Measurements from ENCODE around the gene GRPEL1.

The GRPEL1 gene

GRCh38 chr4:7034262-7035081 lies 33.4 kb downstream of the GRPEL1 start:
- H3K4me3 ChIP-seq (ENCODE audit: low read length), result no peak overlapping the region
- H2AK5ac ChIP-seq (ENCODE audit: low read length), result no peak overlapping the region
- H2BK15ac ChIP-seq (replicated peaks; ENCODE audit: low read depth), result no peak overlapping the region
- peak; percentile 37 for DNase-seq
- WGBS (ENCODE audit: extremely low coverage, insufficient coverage, low lambda C conversion rate), result no CpG with 5 or more reads among the region's 20 CpGs
- H3K36me3 ChIP-seq (ENCODE audit: control insufficient read depth, insufficient read depth, low read length), result no peaks in the 10 kb centered on the region
- no peak overlapping the region for H3K18ac ChIP-seq (ENCODE audit: low read length)
- H3K27ac ChIP-seq (ENCODE audit: low read depth, low read length), result no peak overlapping the region
- no peak overlapping the region for H2BK120ac ChIP-seq (ENCODE audit: low read depth, low read length)
- no peak overlapping the region for H3K56ac ChIP-seq (ENCODE audit: low read length)
- H3K23ac ChIP-seq (ENCODE audit: low read length), result no peak overlapping the region
- H4K8ac ChIP-seq (ENCODE audit: low read depth, low read length), result no peak overlapping the region
- no peak overlapping the region for H3K4me2 ChIP-seq (ENCODE audit: low read length)
- no peaks in the 10 kb centered on the region for H3K27me3 ChIP-seq (ENCODE audit: insufficient read depth, low read length, poor library complexity)
- H2BK5ac ChIP-seq (ENCODE audit: low read length), result no peak overlapping the region
- H3K79me1 ChIP-seq (ENCODE audit: low read length), result no peaks in the 10 kb centered on the region
- no peaks in the 10 kb centered on the region for H3K79me2 ChIP-seq (ENCODE audit: control insufficient read depth, insufficient read depth, low read length)
- H3K4ac ChIP-seq (ENCODE audit: low read depth, low read length), result no peak overlapping the region
- no peak overlapping the region for H4K5ac ChIP-seq (ENCODE audit: low read length)
- no peak overlapping the region for H3K9ac ChIP-seq (ENCODE audit: low read length)
- H3K4me1 ChIP-seq (ENCODE audit: control insufficient read depth, low read depth, low read length), result no peaks in the 10 kb centered on the region

GRCh38 chr4:7032596-7032995 lies 35.3 kb downstream of the GRPEL1 start:
- H3K4me3 ChIP-seq (ENCODE audit: low read length), result no peak overlapping the region
- H3K79me1 ChIP-seq (ENCODE audit: low read length), result no peaks in the 10 kb centered on the region
- H3K27ac ChIP-seq (ENCODE audit: low read depth, low read length), result no peak overlapping the region
- no peaks in the 10 kb centered on the region for H3K79me2 ChIP-seq (ENCODE audit: control insufficient read depth, insufficient read depth, low read length)
- no peak for DNase-seq
- H3K23ac ChIP-seq (ENCODE audit: low read length), result no peak overlapping the region
- H2BK120ac ChIP-seq (ENCODE audit: low read depth, low read length), result no peak overlapping the region
- no peaks in the 10 kb centered on the region for H3K27me3 ChIP-seq (ENCODE audit: insufficient read depth, low read length, poor library complexity)
- H3K9ac ChIP-seq (ENCODE audit: low read length), result no peak overlapping the region
- H3K4me1 ChIP-seq (ENCODE audit: control insufficient read depth, low read depth, low read length), result no peaks in the 10 kb centered on the region
- H3K56ac ChIP-seq (ENCODE audit: low read length), result no peak overlapping the region
- H4K8ac ChIP-seq (ENCODE audit: low read depth, low read length), result no peak overlapping the region
- no peak overlapping the region for H4K5ac ChIP-seq (ENCODE audit: low read length)
- no peak overlapping the region for H2AK5ac ChIP-seq (ENCODE audit: low read length)
- no CpG with 5 or more reads among the region's 8 CpGs for WGBS (ENCODE audit: extremely low coverage, insufficient coverage, low lambda C conversion rate)
- no peaks in the 10 kb centered on the region for H3K36me3 ChIP-seq (ENCODE audit: control insufficient read depth, insufficient read depth, low read length)
- no peak overlapping the region for H2BK5ac ChIP-seq (ENCODE audit: low read length)
- no peak overlapping the region for H3K4ac ChIP-seq (ENCODE audit: low read depth, low read length)
- H3K18ac ChIP-seq (ENCODE audit: low read length), result no peak overlapping the region
- no peak overlapping the region for H3K4me2 ChIP-seq (ENCODE audit: low read length)
- no peak overlapping the region for H2BK15ac ChIP-seq (replicated peaks; ENCODE audit: low read depth)

GRCh38 chr4:7031558-7032449 lies 36.1 kb downstream of the GRPEL1 start:
- DNase-seq, result no peak
- no peak overlapping the region for H3K27ac ChIP-seq (ENCODE audit: low read depth, low read length)
- H2BK15ac ChIP-seq (replicated peaks; ENCODE audit: low read depth), result no peak overlapping the region
- no CpG with 5 or more reads among the region's 35 CpGs for WGBS (ENCODE audit: extremely low coverage, insufficient coverage, low lambda C conversion rate)
- no peak overlapping the region for H3K56ac ChIP-seq (ENCODE audit: low read length)
- H4K8ac ChIP-seq (ENCODE audit: low read depth, low read length), result no peak overlapping the region
- peaks cover 1% of the 10 kb centered on the region for H3K36me3 ChIP-seq (ENCODE audit: control insufficient read depth, insufficient read depth, low read length)
- H3K27me3 ChIP-seq (ENCODE audit: insufficient read depth, low read length, poor library complexity), result no peaks in the 10 kb centered on the region
- H3K23ac ChIP-seq (ENCODE audit: low read length), result no peak overlapping the region
- H3K79me1 ChIP-seq (ENCODE audit: low read length), result no peaks in the 10 kb centered on the region
- H3K4ac ChIP-seq (ENCODE audit: low read depth, low read length), result no peak overlapping the region
- H3K79me2 ChIP-seq (ENCODE audit: control insufficient read depth, insufficient read depth, low read length), result no peaks in the 10 kb centered on the region
- H3K9ac ChIP-seq (ENCODE audit: low read length), result no peak overlapping the region
- no peaks in the 10 kb centered on the region for H3K4me1 ChIP-seq (ENCODE audit: control insufficient read depth, low read depth, low read length)
- no peak overlapping the region for H3K4me3 ChIP-seq (ENCODE audit: low read length)
- no peak overlapping the region for H4K5ac ChIP-seq (ENCODE audit: low read length)
- no peak overlapping the region for H2BK5ac ChIP-seq (ENCODE audit: low read length)
- H2BK120ac ChIP-seq (ENCODE audit: low read depth, low read length), result no peak overlapping the region
- no peak overlapping the region for H3K18ac ChIP-seq (ENCODE audit: low read length)
- no peak overlapping the region for H3K4me2 ChIP-seq (ENCODE audit: low read length)
- H2AK5ac ChIP-seq (ENCODE audit: low read length), result no peak overlapping the region

GRCh38 chr4:7030856-7031255 lies 37.0 kb downstream of the GRPEL1 start:
- H3K4me1 ChIP-seq (ENCODE audit: control insufficient read depth, low read depth, low read length), result no peaks in the 10 kb centered on the region
- no CpG with 5 or more reads among the region's 10 CpGs for WGBS (ENCODE audit: extremely low coverage, insufficient coverage, low lambda C conversion rate)
- no peak overlapping the region for H3K9ac ChIP-seq (ENCODE audit: low read length)
- H2BK15ac ChIP-seq (replicated peaks; ENCODE audit: low read depth), result no peak overlapping the region
- no peak overlapping the region for H3K27ac ChIP-seq (ENCODE audit: low read depth, low read length)
- H3K79me1 ChIP-seq (ENCODE audit: low read length), result no peaks in the 10 kb centered on the region
- H2BK5ac ChIP-seq (ENCODE audit: low read length), result no peak overlapping the region
- no peaks in the 10 kb centered on the region for H3K27me3 ChIP-seq (ENCODE audit: insufficient read depth, low read length, poor library complexity)
- H3K79me2 ChIP-seq (ENCODE audit: control insufficient read depth, insufficient read depth, low read length), result no peaks in the 10 kb centered on the region
- no peak overlapping the region for H3K56ac ChIP-seq (ENCODE audit: low read length)
- no peak overlapping the region for H3K4me2 ChIP-seq (ENCODE audit: low read length)
- no peak overlapping the region for H3K18ac ChIP-seq (ENCODE audit: low read length)
- no peak overlapping the region for H3K4ac ChIP-seq (ENCODE audit: low read depth, low read length)
- H3K36me3 ChIP-seq (ENCODE audit: control insufficient read depth, insufficient read depth, low read length), result peaks cover 1% of the 10 kb centered on the region
- no peak overlapping the region for H3K4me3 ChIP-seq (ENCODE audit: low read length)
- H2BK120ac ChIP-seq (ENCODE audit: low read depth, low read length), result no peak overlapping the region
- no peak for DNase-seq
- H4K5ac ChIP-seq (ENCODE audit: low read length), result no peak overlapping the region
- H2AK5ac ChIP-seq (ENCODE audit: low read length), result no peak overlapping the region
- no peak overlapping the region for H4K8ac ChIP-seq (ENCODE audit: low read depth, low read length)
- no peak overlapping the region for H3K23ac ChIP-seq (ENCODE audit: low read length)

GRCh38 chr4:7029921-7030320 lies 37.9 kb downstream of the GRPEL1 start:
- DNase-seq, result no peak
- Histone ChIP-seq H3K4me1 (ENCODE audit: control insufficient read depth, low read depth, low read length) (no peaks in the 10 kb centered on the region), H2BK5ac (ENCODE audit: low read length) (no peak overlapping the region), H4K5ac (ENCODE audit: low read length) (no peak overlapping the region), H4K8ac (ENCODE audit: low read depth, low read length) (no peak overlapping the region), H3K4me3 (ENCODE audit: low read length) (no peak overlapping the region), H3K27me3 (ENCODE audit: insufficient read depth, low read length, poor library complexity) (no peaks in the 10 kb centered on the region), H2BK15ac (replicated peaks; ENCODE audit: low read depth) (no peak overlapping the region), H3K4ac (ENCODE audit: low read depth, low read length) (no peak overlapping the region), H3K36me3 (ENCODE audit: control insufficient read depth, insufficient read depth, low read length) (peaks cover 1% of the 10 kb centered on the region), H3K18ac (ENCODE audit: low read length) (no peak overlapping the region), H3K79me1 (ENCODE audit: low read length) (no peaks in the 10 kb centered on the region), H3K9ac (ENCODE audit: low read length) (no peak overlapping the region), H3K4me2 (ENCODE audit: low read length) (no peak overlapping the region), H3K23ac (ENCODE audit: low read length) (no peak overlapping the region), H2AK5ac (ENCODE audit: low read length) (no peak overlapping the region), H2BK120ac (ENCODE audit: low read depth, low read length) (no peak overlapping the region), H3K27ac (ENCODE audit: low read depth, low read length) (no peak overlapping the region), H3K79me2 (ENCODE audit: control insufficient read depth, insufficient read depth, low read length) (no peaks in the 10 kb centered on the region), H3K56ac (ENCODE audit: low read length) (no peak overlapping the region)
- no CpG with 5 or more reads among the region's 10 CpGs for WGBS (ENCODE audit: extremely low coverage, insufficient coverage, low lambda C conversion rate)
